Measurements from ENCODE around the gene UGT1A4.

DNA sequence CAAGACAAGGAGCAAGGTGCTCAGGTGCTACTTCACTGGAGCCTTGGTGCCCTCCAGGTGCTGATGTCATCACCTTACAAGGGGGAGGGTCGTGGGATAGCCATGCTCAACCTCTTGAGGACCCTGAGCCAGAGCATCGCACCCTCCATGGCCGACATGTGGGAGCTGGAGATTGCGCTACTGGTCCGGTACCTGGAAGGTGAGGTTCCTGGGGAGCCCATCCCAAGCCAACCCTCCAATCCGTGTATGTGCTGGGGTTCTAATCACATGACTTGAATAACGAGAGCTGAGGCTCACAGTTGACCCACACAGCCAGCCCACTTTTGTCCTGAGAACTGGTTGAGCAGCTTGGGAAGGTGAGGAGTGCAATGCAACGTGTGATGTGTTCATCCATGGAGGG lies 85.5 kb downstream of the UGT1A4 start:
- TF ChIP-seq, protein P1, sequence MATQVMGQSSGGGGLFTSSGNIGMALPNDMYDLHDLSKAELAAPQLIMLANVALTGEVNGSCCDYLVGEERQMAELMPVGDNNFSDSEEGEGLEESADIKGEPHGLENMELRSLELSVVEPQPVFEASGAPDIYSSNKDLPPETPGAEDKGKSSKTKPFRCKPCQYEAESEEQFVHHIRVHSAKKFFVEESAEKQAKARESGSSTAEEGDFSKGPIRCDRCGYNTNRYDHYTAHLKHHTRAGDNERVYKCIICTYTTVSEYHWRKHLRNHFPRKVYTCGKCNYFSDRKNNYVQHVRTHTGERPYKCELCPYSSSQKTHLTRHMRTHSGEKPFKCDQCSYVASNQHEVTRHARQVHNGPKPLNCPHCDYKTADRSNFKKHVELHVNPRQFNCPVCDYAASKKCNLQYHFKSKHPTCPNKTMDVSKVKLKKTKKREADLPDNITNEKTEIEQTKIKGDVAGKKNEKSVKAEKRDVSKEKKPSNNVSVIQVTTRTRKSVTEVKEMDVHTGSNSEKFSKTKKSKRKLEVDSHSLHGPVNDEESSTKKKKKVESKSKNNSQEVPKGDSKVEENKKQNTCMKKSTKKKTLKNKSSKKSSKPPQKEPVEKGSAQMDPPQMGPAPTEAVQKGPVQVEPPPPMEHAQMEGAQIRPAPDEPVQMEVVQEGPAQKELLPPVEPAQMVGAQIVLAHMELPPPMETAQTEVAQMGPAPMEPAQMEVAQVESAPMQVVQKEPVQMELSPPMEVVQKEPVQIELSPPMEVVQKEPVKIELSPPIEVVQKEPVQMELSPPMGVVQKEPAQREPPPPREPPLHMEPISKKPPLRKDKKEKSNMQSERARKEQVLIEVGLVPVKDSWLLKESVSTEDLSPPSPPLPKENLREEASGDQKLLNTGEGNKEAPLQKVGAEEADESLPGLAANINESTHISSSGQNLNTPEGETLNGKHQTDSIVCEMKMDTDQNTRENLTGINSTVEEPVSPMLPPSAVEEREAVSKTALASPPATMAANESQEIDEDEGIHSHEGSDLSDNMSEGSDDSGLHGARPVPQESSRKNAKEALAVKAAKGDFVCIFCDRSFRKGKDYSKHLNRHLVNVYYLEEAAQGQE (IDR thresholded peaks at IDR 0.05; ENCODE audit: low read depth), result no peak
- TF ChIP-seq SP1 (IDR thresholded peaks at IDR 0.05; ENCODE audit: low read depth) (no peak), EZH2 (IDR thresholded peaks at IDR 0.05) (no peak), POLR2A (IDR thresholded peaks at IDR 0.05; ENCODE audit: borderline replicate concordance, extremely low read depth, insufficient read depth, insufficient read length) (no peak)
- TF ChIP-seq, protein P2, sequence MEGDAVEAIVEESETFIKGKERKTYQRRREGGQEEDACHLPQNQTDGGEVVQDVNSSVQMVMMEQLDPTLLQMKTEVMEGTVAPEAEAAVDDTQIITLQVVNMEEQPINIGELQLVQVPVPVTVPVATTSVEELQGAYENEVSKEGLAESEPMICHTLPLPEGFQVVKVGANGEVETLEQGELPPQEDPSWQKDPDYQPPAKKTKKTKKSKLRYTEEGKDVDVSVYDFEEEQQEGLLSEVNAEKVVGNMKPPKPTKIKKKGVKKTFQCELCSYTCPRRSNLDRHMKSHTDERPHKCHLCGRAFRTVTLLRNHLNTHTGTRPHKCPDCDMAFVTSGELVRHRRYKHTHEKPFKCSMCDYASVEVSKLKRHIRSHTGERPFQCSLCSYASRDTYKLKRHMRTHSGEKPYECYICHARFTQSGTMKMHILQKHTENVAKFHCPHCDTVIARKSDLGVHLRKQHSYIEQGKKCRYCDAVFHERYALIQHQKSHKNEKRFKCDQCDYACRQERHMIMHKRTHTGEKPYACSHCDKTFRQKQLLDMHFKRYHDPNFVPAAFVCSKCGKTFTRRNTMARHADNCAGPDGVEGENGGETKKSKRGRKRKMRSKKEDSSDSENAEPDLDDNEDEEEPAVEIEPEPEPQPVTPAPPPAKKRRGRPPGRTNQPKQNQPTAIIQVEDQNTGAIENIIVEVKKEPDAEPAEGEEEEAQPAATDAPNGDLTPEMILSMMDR (IDR thresholded peaks at IDR 0.05 in 2 of 3, conservative IDR thresholded peaks at IDR 0.05 in 1 of 3; ENCODE audit: borderline replicate concordance in 1 of 3, insufficient read depth in 1 of 3, low read depth in 2 of 3, low read length in 2 of 3), result no peak

All from HCT116 (cell line).